Bronchus fibroblast of lung (primary cell): Measurements from ENCODE around the gene COX5B. TPM values are rescaled to one million over a fixed set of nuclear protein-coding genes. Genes with fewer than 3 reads are reported as not detected.

Experiments
- total RNA-seq: library from RNA; depleted of rRNA; stranded (reverse); fragments of >200 nt; gene quantifications from 2 replicates; pipeline ENCODE4 v1.2.3, GENCODE V29; 2015

COX5B gene
- 357 and 436 TPM in 2 replicates for total RNA-seq

GRCh38 chr2:97645695-97646629, at the start of gene COX5B:
TSS of gene COX5B (plus strand) at chr2:97646062. CDS start at chr2:97646087, 25 bp downstream.

GRCh38 chr2:97663962-97664635, 18.2 kb downstream of the COX5B start, which contains the start of gene ACTR1B:
TSS of gene ACTR1B (minus strand) at chr2:97664044. CDS start at chr2:97663890, 154 bp downstream.

GRCh38 chr2:97669448-97669847, 23.6 kb downstream of the COX5B start, which contains the start of gene C2orf92:
TSS of gene C2orf92 (plus strand) at chr2:97669713. CDS start at chr2:97669789, 76 bp downstream.

Other genes with a start within 250 kb of the COX5B start
- gene ANKRD36B, start 56.2 kb upstream of the COX5B start, total RNA-seq = 3.7 and 4.0 TPM in 2 replicates
- 62.2 and 68.2 TPM in 2 replicates for gene ACTR1B, start 18.0 kb downstream of the COX5B start, total RNA-seq
- gene C2orf92, start 23.7 kb downstream of the COX5B start, total RNA-seq = 0.15 and 0.67 TPM in 2 replicates
- not detected in 2 replicates for gene ZAP70, start 67.5 kb downstream of the COX5B start, total RNA-seq